ENCODE measurements around the gene METTL24.

The METTL24 gene

GRCh38 chr6:110389689-110390382 lies 31.7 kb upstream of the METTL24 start:
- no peak overlapping the region for H3K4me2 ChIP-seq (ENCODE audit: low read length)
- H3K27me3 ChIP-seq (ENCODE audit: insufficient read depth, low read length): no peaks in the 10 kb centered on the region
- H2AFZ ChIP-seq (ENCODE audit: low read length): no peak overlapping the region
- no peaks in the 10 kb centered on the region for H3F3A ChIP-seq (ENCODE audit: insufficient read depth, low read length)
- H3K9me3 ChIP-seq (ENCODE audit: low read length): no peaks in the 10 kb centered on the region
- H3K27ac ChIP-seq (ENCODE audit: low read depth, low read length, poor library complexity, severe bottlenecking): no peak overlapping the region
- H3K9ac ChIP-seq (ENCODE audit: low read length): no peak overlapping the region
- no peaks in the 10 kb centered on the region for H4K20me1 ChIP-seq (ENCODE audit: insufficient read depth, low read length)
- no peaks in the 10 kb centered on the region for H3K36me3 ChIP-seq (ENCODE audit: insufficient read depth, low read length)
- no peaks in the 10 kb centered on the region for H3K9me2 ChIP-seq (ENCODE audit: low read depth, low read length)
- H3K4me1 ChIP-seq (ENCODE audit: insufficient read depth, low read length, severe bottlenecking): no peaks in the 10 kb centered on the region
- no peaks in the 10 kb centered on the region for H3K79me2 ChIP-seq (ENCODE audit: insufficient read depth, low read length)
- H3K4me3 ChIP-seq (ENCODE audit: low read depth, low read length, poor library complexity, severe bottlenecking): no peak overlapping the region
- no peak for TF ChIP-seq CTCF (IDR thresholded peaks at IDR 0.05; ENCODE audit: low read length)
- TF ChIP-seq EZH2 (IDR thresholded peaks at IDR 0.05; ENCODE audit: borderline replicate concordance, low read length): no peak

- H3K27me3 ChIP-seq (ENCODE audit: insufficient read depth, low read length): no peaks in the 10 kb centered on the region
- no peak for TF ChIP-seq EZH2 (IDR thresholded peaks at IDR 0.05; ENCODE audit: borderline replicate concordance, low read length)
- TF ChIP-seq CTCF (IDR thresholded peaks at IDR 0.05; ENCODE audit: low read length): no peak
- no peak overlapping the region for H3K9ac ChIP-seq (ENCODE audit: low read length)
- H3K36me3 ChIP-seq (ENCODE audit: insufficient read depth, low read length): no peaks in the 10 kb centered on the region
- H3K4me3 ChIP-seq (ENCODE audit: low read depth, low read length, poor library complexity, severe bottlenecking): no peak overlapping the region
- no peaks in the 10 kb centered on the region for H3K4me1 ChIP-seq (ENCODE audit: insufficient read depth, low read length, severe bottlenecking)
- H3K27ac ChIP-seq (ENCODE audit: low read depth, low read length, poor library complexity, severe bottlenecking): no peak overlapping the region
- H3K4me2 ChIP-seq (ENCODE audit: low read length): no peak overlapping the region
- no peaks in the 10 kb centered on the region for H3F3A ChIP-seq (ENCODE audit: insufficient read depth, low read length)
- no peaks in the 10 kb centered on the region for H3K9me3 ChIP-seq (ENCODE audit: low read length)
- no peaks in the 10 kb centered on the region for H3K9me2 ChIP-seq (ENCODE audit: low read depth, low read length)
- H3K79me2 ChIP-seq (ENCODE audit: insufficient read depth, low read length): no peaks in the 10 kb centered on the region
- no peak overlapping the region for H2AFZ ChIP-seq (ENCODE audit: low read length)
- no peaks in the 10 kb centered on the region for H4K20me1 ChIP-seq (ENCODE audit: insufficient read depth, low read length)
Measured at GRCh38 chr6:110387986-110388385, 29.8 kb upstream of the METTL24 start.

GRCh38 chr6:110385458-110385863 lies 27.3 kb upstream of the METTL24 start:
- no peak overlapping the region for H3K4me2 ChIP-seq (ENCODE audit: low read length)
- H3K9me3 ChIP-seq (ENCODE audit: low read length): no peaks in the 10 kb centered on the region

More at GRCh38 chr6:110385458-110385863, 27.3 kb upstream of the METTL24 start:
- Histone ChIP-seq H3K27ac (ENCODE audit: low read depth, low read length, poor library complexity, severe bottlenecking) (no peak overlapping the region), H3K9ac (ENCODE audit: low read length) (no peak overlapping the region), H3K4me3 (ENCODE audit: low read depth, low read length, poor library complexity, severe bottlenecking) (no peak overlapping the region), H3K36me3 (ENCODE audit: insufficient read depth, low read length) (no peaks in the 10 kb centered on the region), H3F3A (ENCODE audit: insufficient read depth, low read length) (no peaks in the 10 kb centered on the region), H2AFZ (ENCODE audit: low read length) (no peak overlapping the region), H3K9me2 (ENCODE audit: low read depth, low read length) (no peaks in the 10 kb centered on the region), H3K4me1 (ENCODE audit: insufficient read depth, low read length, severe bottlenecking) (no peaks in the 10 kb centered on the region), H3K27me3 (ENCODE audit: insufficient read depth, low read length) (no peaks in the 10 kb centered on the region), H3K79me2 (ENCODE audit: insufficient read depth, low read length) (no peaks in the 10 kb centered on the region), H4K20me1 (ENCODE audit: insufficient read depth, low read length) (no peaks in the 10 kb centered on the region)
- TF ChIP-seq CTCF (IDR thresholded peaks at IDR 0.05; ENCODE audit: low read length) (no peak), EZH2 (IDR thresholded peaks at IDR 0.05; ENCODE audit: borderline replicate concordance, low read length) (no peak)
